Naive thymus-derived CD4-positive, alpha-beta T cell (primary cell): Measurements from ENCODE around the gene STX16. TPM values are rescaled to one million over a fixed set of nuclear protein-coding genes. Genes with fewer than 3 reads are reported as not detected.

ENCODE experiments used
- ATAC-seq: fragments of 150-1000 bp; cut with Tn5 transposase; 2 replicates; pipeline ENCODE4 v1.10.0; 2021; ENCODE audit warnings: mild to moderate bottlenecking, moderate library complexity
- CTCF ChIA-PET: fragments of 350-600 bp; sonication (Branson Sonifier 250); formaldehyde crosslinking; loops from one replicate; lab custom pipeline; 2021; ENCODE audit warnings: antibody characterized with exemption; lab: Charles Lee
- POLR2A ChIA-PET: fragments of 350-600 bp; sonication (Branson Sonifier 250); formaldehyde crosslinking; loops from one replicate; lab custom pipeline; 2021; ENCODE audit warnings: antibody characterized with exemption, inconsistent platforms; lab: Charles Lee
- DNase-seq, 9 donors: peaks; one replicate each; pipeline versions ENCODE4 v3.0.0 to v3.0.0-alpha.2; 2020 to 2022; ENCODE audit warnings: mixed read lengths in 1 of 9
- H3K27ac ChIP-seq: one replicate; pipeline ENCODE4 v1.7.0; 2013; ENCODE audit warnings: mild to moderate bottlenecking, low read depth, low read length, moderate library complexity
- H3K27me3 ChIP-seq, 2 donors: one replicate each; pipeline ENCODE4 v1.7.0; 2013; ENCODE audit warnings: low read length in 2 of 2, mild to moderate bottlenecking in 2 of 2, moderate library complexity in 2 of 2; ENCODE audit not compliant: control insufficient read depth in 2 of 2, insufficient read depth in 2 of 2
- H3K36me3 ChIP-seq, 3 experiments: 1 replicate in 2 of 3; 2 replicates in 1 of 3; pipeline ENCODE4 v1.7.0; 2013; ENCODE audit warnings: low read length in 3 of 3, mild to moderate bottlenecking in 3 of 3, moderate library complexity in 1 of 3; ENCODE audit not compliant: insufficient read depth in 3 of 3, control insufficient read depth in 2 of 3
- H3K4me1 ChIP-seq, 2 donors: one replicate each; pipeline ENCODE4 v1.7.0; 2013; ENCODE audit warnings: low read length in 2 of 2, mild to moderate bottlenecking in 2 of 2, moderate library complexity in 1 of 2; ENCODE audit not compliant: control insufficient read depth in 2 of 2, insufficient read depth in 2 of 2
- H3K4me3 ChIP-seq: 2 replicates; pipeline ENCODE4 v1.7.0; 2013; ENCODE audit warnings: mild to moderate bottlenecking, low read length
- H3K9me3 ChIP-seq, 3 experiments: 1 replicate in 2 of 3; 2 replicates in 1 of 3; pipeline ENCODE4 v1.7.0; 2013; ENCODE audit warnings: low read length in 3 of 3; ENCODE audit not compliant: control insufficient read depth in 2 of 3
- H3K27ac Mint-ChIP-seq, 9 donors: one replicate each; pipeline ENCODE4 v1.8.0; 2020 to 2022; ENCODE audit warnings: mixed read lengths in 9 of 9, mild to moderate bottlenecking in 8 of 9, moderate library complexity in 5 of 9, inconsistent platforms in 2 of 9
- H3K27me3 Mint-ChIP-seq, 5 donors: one replicate each; pipeline ENCODE4 v1.8.0; 2021 to 2022; ENCODE audit warnings: mixed read lengths in 5 of 5, mild to moderate bottlenecking in 1 of 5
- H3K36me3 Mint-ChIP-seq, 5 donors: one replicate each; pipeline ENCODE4 v1.8.0; 2020 to 2022; ENCODE audit warnings: mixed read lengths in 5 of 5, mild to moderate bottlenecking in 3 of 5, inconsistent platforms in 1 of 5
- H3K4me1 Mint-ChIP-seq, 7 donors: one replicate each; pipeline ENCODE4 v1.8.0; 2020 to 2022; ENCODE audit warnings: mixed read lengths in 7 of 7, mild to moderate bottlenecking in 3 of 7, inconsistent platforms in 1 of 7
- H3K4me3 Mint-ChIP-seq, 10 donors: one replicate each; pipeline ENCODE4 v1.8.0; 2020 to 2022; ENCODE audit warnings: mild to moderate bottlenecking in 10 of 10, mixed read lengths in 10 of 10, moderate library complexity in 6 of 10, inconsistent platforms in 2 of 10
- H3K9me3 Mint-ChIP-seq, 11 donors: one replicate each; pipeline ENCODE4 v1.8.0; 2020 to 2022; ENCODE audit warnings: mixed read lengths in 11 of 11, mild to moderate bottlenecking in 4 of 11, inconsistent platforms in 1 of 11, moderate library complexity in 1 of 11
- intact Hi-C, 2 donors: fragments of 100-400 bp; cut with micrococcal nuclease; formaldehyde crosslinking; loops; one replicate each; pipeline ENCODE4 v1.15.1; 2023
- polyA plus RNA-seq, 2 donors: library from polyadenylated mRNA; unstranded; fragments of 300-500 nt; fragmentation: Illumina TruSeq; gene quantifications; one replicate each; pipeline ENCODE4 v1.2.3, GENCODE V29; 2021
- total RNA-seq, 6 experiments: library from RNA in 5 of 6; stranded (reverse) in 5 of 6; gene quantifications; 1 replicate in 5 of 6; 2 replicates in 1 of 6; pipeline ENCODE4 v1.2.3 and lab custom pipeline; 2021 to 2026

STX16 gene
- total and polyA plus RNA-seq, 7 experiments from 2014 or later, result 32.0 to 225 (median 185) TPM

DNA sequence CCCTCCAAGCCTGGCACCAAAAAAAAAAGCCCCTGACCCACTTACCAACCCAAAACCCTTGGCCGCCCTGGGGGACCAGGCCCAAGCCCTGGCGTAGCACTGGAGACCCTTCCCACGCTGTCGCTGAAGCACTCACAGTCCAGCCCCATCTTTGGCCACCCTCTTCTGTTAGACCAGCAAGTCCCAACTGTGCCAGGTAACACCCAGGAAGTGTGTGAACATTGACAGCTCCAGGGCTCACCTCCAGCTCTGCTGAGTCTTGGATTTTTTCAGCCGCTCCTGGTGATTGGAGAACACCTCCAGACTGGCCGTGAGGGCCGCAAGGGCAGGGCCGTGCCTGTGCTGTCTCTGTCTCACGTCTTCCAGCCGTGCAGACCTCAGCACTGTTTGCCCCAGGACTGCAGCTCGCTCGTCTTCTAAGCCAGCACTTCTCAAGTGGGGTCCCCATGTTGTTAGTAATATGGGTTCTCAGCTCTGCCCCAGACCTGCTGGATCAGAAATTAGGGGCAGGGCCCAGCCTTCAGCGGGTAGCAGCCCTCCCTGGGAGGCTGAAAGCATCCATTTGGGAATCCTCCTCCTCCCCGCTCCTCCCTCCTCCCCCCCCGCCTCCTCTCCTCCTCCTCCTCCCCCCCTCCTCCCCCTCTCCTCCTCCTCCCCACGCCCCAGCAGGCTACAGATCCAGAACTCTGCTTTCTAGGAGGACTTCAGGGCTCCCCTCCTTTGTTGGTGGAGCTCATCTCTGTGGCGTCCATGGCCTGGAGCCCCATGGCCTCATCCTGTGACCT, 59.6 kb downstream of the STX16 start:
- no peaks in the 10 kb centered on the region for H3K4me1 ChIP-seq
- H3K36me3 ChIP-seq, result peaks cover 0 to 11% (median 0%) of the 10 kb centered on the region in 3 experiments
- Mint-ChIP-seq H3K27me3 (no peaks in the 10 kb centered on the region), H3K4me3 (no peak overlapping the region), H3K4me1 (peaks cover 0 to 4% (median 0%) of the 10 kb centered on the region in 7 donors), H3K36me3 (peaks cover 0 to 8% (median 4%) of the 10 kb centered on the region in 5 donors), H3K9me3 (peaks cover 0 to 3% (median 0%) of the 10 kb centered on the region in 11 donors), H3K27ac (no peak overlapping the region)
- ATAC-seq (no peak), DNase-seq (peak in 1 of 9 donors; percentile 13)
- ChIA-PET POLR2A (no interaction called here), CTCF (no interaction called here)
- H3K4me3 ChIP-seq, result no peak overlapping the region
- no peaks in the 10 kb centered on the region for H3K9me3 ChIP-seq
- H3K27ac ChIP-seq, result no peak overlapping the region
- intact Hi-C loops, result no loop called here
- no peaks in the 10 kb centered on the region for H3K27me3 ChIP-seq

DNA sequence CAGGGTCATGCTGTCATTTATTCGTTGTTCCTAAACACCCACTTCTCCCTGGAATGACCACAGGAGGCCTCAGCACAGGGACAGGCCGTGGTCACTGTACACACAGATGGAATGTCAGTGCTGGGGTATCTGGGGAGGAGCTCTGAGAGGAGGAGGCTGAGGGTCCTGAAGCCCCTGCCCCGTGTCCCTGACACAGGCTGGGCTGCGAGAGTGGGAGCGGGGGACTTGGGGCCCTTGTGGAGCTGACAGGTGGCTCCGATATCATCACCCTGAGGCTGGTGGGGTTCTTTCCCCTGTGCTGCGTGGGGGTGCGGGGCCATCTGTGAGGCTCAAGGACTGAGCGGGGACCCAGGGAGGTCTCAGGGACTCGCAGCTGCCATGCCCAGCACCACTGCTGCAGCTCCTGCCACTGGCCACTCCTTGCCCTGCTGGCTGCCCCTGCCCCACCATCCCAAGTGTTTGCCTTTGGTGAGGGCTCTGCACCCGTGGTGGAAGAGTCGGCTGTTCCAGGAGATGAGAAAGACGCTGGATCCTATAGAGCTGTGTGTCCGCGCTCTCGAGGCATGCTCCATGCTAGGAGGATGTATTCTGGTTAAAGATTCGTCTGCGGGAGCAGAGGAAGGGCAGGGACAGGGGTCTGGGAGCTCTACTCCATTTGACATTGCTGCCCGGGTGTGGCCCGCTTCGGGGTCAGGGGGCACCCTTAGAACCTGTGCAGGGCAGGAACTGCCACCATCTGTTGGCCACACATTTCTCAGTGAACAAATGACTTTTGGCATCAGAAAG, 60.4 kb downstream of the STX16 start:
- ChIA-PET POLR2A (interaction anchor here (0.6 kb wide), 1 partner anchor 547 kb away, joined by 3 read pairs; no protein-coding TSS in a partner anchor), CTCF (no interaction called here)
- H3K27ac Mint-ChIP-seq, result no peak overlapping the region
- Histone ChIP-seq H3K27me3 (no peaks in the 10 kb centered on the region), H3K36me3 (peaks cover 0 to 10% (median 0%) of the 10 kb centered on the region in 3 experiments), H3K27ac (no peak overlapping the region), H3K4me1 (no peaks in the 10 kb centered on the region), H3K4me3 (no peak overlapping the region), H3K9me3 (no peaks in the 10 kb centered on the region)
- ATAC-seq (no peak), DNase-seq (peak in 1 of 9 donors; percentile 16)
- H3K4me3 Mint-ChIP-seq, result no peak overlapping the region
- H3K9me3 Mint-ChIP-seq, result peaks cover 0 to 1% (median 0%) of the 10 kb centered on the region in 11 donors
- H3K27me3 Mint-ChIP-seq, result no peaks in the 10 kb centered on the region
- peaks cover 0 to 4% (median 0%) of the 10 kb centered on the region in 7 donors for H3K4me1 Mint-ChIP-seq
- peaks cover 0 to 8% (median 4%) of the 10 kb centered on the region in 5 donors for H3K36me3 Mint-ChIP-seq
- intact Hi-C loops, result no loop called here

- ChIA-PET CTCF (no interaction called here), POLR2A (interaction anchor here (0.6 kb wide), 1 partner anchor 546 kb away, joined by 3 read pairs; no protein-coding TSS in a partner anchor)
- Mint-ChIP-seq H3K27me3 (no peaks in the 10 kb centered on the region), H3K4me1 (peaks cover 0 to 4% (median 0%) of the 10 kb centered on the region in 7 donors), H3K9me3 (peaks cover 0 to 1% (median 0%) of the 10 kb centered on the region in 11 donors), H3K27ac (no peak overlapping the region), H3K4me3 (no peak overlapping the region), H3K36me3 (peaks cover 0 to 8% (median 4%) of the 10 kb centered on the region in 5 donors)
- H3K36me3 ChIP-seq, result peaks cover 0 to 10% (median 0%) of the 10 kb centered on the region in 3 experiments
- intact Hi-C loops, result no loop called here
- no peak overlapping the region for H3K4me3 ChIP-seq
- H3K9me3 ChIP-seq, result no peaks in the 10 kb centered on the region
- H3K27ac ChIP-seq, result no peak overlapping the region
- DNase-seq (peak in 1 of 9 donors; percentile 16), ATAC-seq (no peak)
- no peaks in the 10 kb centered on the region for H3K27me3 ChIP-seq
- H3K4me1 ChIP-seq, result no peaks in the 10 kb centered on the region
Observed at GRCh38 chr20:58712151-58712791, 61.2 kb downstream of the STX16 start.

DNA sequence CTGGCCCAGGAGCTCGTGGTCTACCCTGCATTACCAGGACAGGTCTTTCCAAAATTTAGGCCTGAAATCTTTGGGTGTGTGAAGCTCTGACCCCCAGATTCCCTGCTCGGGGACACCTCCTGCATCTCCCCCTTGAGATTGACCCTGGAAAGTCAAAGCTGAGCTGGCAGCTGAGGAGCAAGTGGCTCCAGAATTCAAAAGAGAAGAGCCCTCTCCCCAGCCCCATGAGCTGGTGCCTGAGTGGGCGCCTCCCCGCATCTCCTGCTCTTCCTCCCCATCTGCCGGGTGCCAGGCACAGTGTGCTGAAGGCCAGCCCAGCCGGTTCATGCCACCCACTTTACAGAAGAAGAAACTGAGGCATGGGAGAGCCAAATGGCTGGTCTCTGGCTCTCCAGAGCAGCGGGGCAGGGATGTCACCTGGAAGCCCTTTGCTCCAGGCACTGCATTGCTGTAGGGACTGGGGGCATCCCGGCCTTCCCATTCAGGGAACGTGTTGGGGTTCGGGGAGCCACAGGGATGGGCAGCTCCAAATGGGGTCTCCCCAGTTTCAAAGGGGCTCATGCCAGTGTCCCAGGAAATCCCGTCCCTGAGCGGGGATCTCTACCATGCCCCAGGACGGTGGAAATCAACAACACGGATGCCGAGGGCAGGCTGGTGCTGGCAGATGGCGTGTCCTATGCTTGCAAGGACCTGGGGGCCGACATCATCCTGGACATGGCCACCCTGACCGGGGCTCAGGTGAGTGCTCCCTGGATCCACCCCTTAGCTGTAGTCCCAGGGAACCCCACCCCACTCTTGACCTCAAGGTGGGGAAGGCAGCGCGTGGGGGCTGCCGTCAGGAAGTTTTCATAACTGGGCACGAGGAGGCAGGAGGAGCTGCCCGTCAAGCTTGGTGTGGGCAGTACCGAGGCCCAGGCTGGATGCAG, 62.0 kb downstream of the STX16 start:
- POLR2A ChIA-PET, result no interaction called here
- intact Hi-C loops, result no loop called here
- peak in 1 of 9 donors; percentile 17 for DNase-seq
- Histone ChIP-seq H3K27me3 (no peaks in the 10 kb centered on the region), H3K36me3 (peaks cover 0 to 10% (median 0%) of the 10 kb centered on the region in 3 experiments), H3K27ac (no peak overlapping the region), H3K4me1 (no peaks in the 10 kb centered on the region), H3K4me3 (no peak overlapping the region), H3K9me3 (no peaks in the 10 kb centered on the region)
- Mint-ChIP-seq H3K4me3 (no peak overlapping the region), H3K4me1 (peaks cover 0 to 4% (median 0%) of the 10 kb centered on the region in 7 donors), H3K36me3 (peaks cover 0 to 8% (median 4%) of the 10 kb centered on the region in 5 donors), H3K27me3 (no peaks in the 10 kb centered on the region), H3K9me3 (peaks cover 0 to 1% (median 0%) of the 10 kb centered on the region in 11 donors), H3K27ac (no peak overlapping the region)
- CTCF ChIA-PET, result no interaction called here
- ATAC-seq, result no peak

DNA sequence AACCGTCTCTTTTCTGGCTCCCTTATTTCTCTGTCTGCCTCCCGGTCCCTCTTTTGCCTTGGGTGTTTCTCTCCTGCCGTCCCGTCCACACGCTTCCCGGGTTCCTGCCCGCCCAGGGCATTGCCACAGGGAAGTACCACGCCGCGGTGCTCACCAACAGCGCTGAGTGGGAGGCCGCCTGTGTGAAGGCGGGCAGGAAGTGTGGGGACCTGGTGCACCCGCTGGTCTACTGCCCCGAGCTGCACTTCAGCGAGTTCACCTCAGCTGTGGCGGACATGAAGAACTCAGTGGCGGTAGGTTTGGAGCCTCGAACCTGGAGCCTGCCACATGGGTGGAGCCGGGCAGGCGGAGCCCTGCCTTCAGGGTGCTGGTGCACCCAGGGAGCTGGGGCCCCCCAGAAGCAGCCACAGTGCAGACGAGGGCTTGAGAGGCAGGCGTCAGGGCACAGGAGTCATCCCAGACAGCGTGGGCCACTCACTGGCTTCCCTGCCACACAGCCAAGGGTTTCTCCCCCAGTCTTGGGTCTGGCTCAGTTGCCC, 62.8 kb downstream of the STX16 start:
- intact Hi-C loops, result no loop called here
- no peak overlapping the region for H3K4me3 ChIP-seq
- no peak overlapping the region for H3K27ac ChIP-seq
- Mint-ChIP-seq H3K36me3 (peaks cover 0 to 8% (median 4%) of the 10 kb centered on the region in 5 donors), H3K27me3 (no peaks in the 10 kb centered on the region), H3K4me1 (peaks cover 0 to 4% (median 0%) of the 10 kb centered on the region in 7 donors), H3K27ac (peak overlapping the region in 1 of 9 donors; percentile 68), H3K4me3 (no peak overlapping the region), H3K9me3 (peaks cover 0 to 4% (median 0%) of the 10 kb centered on the region in 11 donors)
- DNase-seq (peak in 1 of 9 donors; percentile 17), ATAC-seq (no peak)
- H3K36me3 ChIP-seq, result peaks cover 0 to 10% (median 0%) of the 10 kb centered on the region in 3 experiments
- POLR2A ChIA-PET, result no interaction called here
- H3K9me3 ChIP-seq, result no peaks in the 10 kb centered on the region
- CTCF ChIA-PET, result no interaction called here
- no peaks in the 10 kb centered on the region for H3K27me3 ChIP-seq
- H3K4me1 ChIP-seq, result no peaks in the 10 kb centered on the region
